ENCODE data around the gene KRT31.

GRCh38 chr17:41421617-41422016 lies 24.2 kb upstream of the KRT31 start:
- TF ChIP-seq EP300 (IDR thresholded peaks at IDR 0.05) (no peak), CTCF (IDR thresholded peaks at IDR 0.05) (no peak), POLR2A (IDR thresholded peaks at IDR 0.05) (no peak)
